Measurements from ENCODE around the gene FOXP1.

DNA sequence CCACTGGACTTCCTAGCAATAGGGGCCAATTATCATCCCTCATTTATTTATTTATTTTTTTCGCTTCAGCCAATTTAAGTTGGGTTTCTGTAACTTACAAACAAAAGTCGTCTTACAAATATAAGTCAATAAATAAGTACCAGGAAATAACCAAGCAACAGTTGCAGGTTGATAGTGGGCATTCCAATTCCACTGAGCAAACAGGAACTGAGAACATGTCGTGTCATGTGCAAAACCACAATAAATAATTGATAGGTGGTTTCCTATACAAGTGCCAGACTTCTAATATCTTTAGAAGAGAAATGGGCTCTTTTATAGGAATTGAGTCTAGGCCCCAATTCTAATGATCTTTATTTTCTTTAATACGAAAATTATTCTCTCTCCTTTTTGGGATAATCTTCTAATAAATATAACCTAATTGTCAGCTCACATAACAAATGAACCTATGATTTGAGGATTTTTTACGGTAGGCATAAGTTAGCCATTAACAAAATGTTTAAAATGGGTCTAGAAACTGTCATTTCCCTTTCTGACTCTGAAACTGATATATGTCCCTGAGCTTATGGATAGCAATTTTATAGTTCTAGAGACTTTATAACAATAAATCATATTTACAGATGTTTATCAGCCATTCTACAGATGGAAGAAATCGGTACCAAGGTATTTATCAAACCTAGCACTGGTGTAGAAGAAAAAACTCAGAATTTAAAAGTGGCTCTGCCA is 571.8 kb downstream of the FOXP1 start:
- TF ChIP-seq FOXA1 (IDR thresholded peaks at IDR 0.05; ENCODE audit: borderline replicate concordance) (no peak), TRIM24 (IDR thresholded peaks at IDR 0.05) (no peak), MYBL2 (IDR thresholded peaks at IDR 0.05; ENCODE audit: low read depth) (no peak), MYBL2 (CRISPR knock-in tag; IDR thresholded peaks at IDR 0.05; ENCODE audit: borderline replicate concordance) (no peak), TAF1 (IDR thresholded peaks at IDR 0.05; ENCODE audit: control insufficient read depth, extremely low read depth, insufficient read depth, low read length, severe bottlenecking) (no peak), SREBF2 (CRISPR knock-in tag; IDR thresholded peaks at IDR 0.05) (no peak), BDP1 (IDR thresholded peaks at IDR 0.05; ENCODE audit: insufficient read depth, insufficient read length) (no peak), MAZ (CRISPR knock-in tag; conservative IDR thresholded peaks at IDR 0.05 in 1 of 2, IDR thresholded peaks at IDR 0.05 in 1 of 2) (no peak)
- TF ChIP-seq, protein P1, sequence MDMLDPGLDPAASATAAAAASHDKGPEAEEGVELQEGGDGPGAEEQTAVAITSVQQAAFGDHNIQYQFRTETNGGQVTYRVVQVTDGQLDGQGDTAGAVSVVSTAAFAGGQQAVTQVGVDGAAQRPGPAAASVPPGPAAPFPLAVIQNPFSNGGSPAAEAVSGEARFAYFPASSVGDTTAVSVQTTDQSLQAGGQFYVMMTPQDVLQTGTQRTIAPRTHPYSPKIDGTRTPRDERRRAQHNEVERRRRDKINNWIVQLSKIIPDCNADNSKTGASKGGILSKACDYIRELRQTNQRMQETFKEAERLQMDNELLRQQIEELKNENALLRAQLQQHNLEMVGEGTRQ (CRISPR knock-in tag; IDR thresholded peaks at IDR 0.05): no peak
- TF ChIP-seq, protein P2, sequence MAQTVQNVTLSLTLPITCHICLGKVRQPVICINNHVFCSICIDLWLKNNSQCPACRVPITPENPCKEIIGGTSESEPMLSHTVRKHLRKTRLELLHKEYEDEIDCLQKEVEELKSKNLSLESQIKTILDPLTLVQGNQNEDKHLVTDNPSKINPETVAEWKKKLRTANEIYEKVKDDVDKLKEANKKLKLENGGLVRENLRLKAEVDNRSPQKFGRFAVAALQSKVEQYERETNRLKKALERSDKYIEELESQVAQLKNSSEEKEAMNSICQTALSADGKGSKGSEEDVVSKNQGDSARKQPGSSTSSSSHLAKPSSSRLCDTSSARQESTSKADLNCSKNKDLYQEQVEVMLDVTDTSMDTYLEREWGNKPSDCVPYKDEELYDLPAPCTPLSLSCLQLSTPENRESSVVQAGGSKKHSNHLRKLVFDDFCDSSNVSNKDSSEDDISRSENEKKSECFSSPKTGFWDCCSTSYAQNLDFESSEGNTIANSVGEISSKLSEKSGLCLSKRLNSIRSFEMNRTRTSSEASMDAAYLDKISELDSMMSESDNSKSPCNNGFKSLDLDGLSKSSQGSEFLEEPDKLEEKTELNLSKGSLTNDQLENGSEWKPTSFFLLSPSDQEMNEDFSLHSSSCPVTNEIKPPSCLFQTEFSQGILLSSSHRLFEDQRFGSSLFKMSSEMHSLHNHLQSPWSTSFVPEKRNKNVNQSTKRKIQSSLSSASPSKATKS (CRISPR knock-in tag; IDR thresholded peaks at IDR 0.05): no peak
